Measurements from ENCODE around the gene GPR63.
"Not testable (repeated sequence)": the region's sequence is repeated elsewhere in the genome, so short reads cannot be mapped to it uniquely, and the experiment has no call there.

GRCh38 chr6:96885187-96885631, 47.9 kb upstream of the GPR63 start:
- TF ChIP-seq CTCF, POLR2A (IDR thresholded peaks at IDR 0.05): not testable (repeated sequence)
